HG03159 (cell line): Measurements from ENCODE around the gene GALNT5.
A peak's percentile ranks its signal among the peaks of the same experiment; 100 is the strongest.

Experiments
- ATAC-seq: cut with Tn5 transposase; IDR thresholded peaks from one replicate; pipeline ENCODE4 v1.9.1; 2021; ENCODE audit warnings: mild to moderate bottlenecking, moderate library complexity; ENCODE audit not compliant: unreplicated experiment

Gene GALNT5

DNA sequence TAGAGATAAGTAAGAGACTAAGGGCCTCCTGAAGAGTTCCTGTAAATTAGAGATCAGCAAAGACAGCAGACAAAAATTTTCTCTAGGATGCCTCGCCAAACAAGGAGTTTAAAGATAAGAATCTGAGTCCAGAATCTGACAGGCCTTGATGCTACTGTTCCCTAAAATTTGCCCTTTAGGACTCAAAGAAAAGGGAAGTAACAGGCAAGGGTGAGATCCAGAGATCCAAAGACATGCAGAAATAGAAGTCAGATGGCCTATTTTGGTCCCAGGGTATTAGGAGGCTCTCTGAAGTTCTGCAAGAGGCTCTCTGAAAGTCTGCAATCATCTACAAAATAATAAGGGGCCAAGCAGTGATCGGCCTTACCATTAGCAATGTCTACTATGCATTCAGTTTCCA is 33.0 kb downstream of the GALNT5 start:
- no peak for ATAC-seq

DNA sequence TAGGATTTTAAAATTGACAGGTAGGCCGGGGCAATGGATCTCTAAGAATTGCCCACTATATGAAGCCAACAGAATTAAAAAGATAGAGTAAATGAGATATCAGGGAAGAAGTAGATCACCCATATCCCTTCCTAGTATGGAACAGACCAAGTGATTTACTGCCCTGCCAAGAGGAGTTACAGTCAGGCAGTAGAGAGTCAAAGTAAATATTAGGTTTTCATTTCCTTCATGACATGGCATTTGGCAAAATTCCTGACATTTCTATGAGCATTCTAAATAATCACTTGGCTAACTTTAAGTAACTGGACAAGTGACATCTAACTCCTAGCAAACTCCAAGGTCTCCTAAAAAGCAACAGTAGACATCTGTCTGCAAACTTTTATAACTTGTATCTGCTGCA is 33.5 kb downstream of the GALNT5 start:
- no peak for ATAC-seq

- no peak for ATAC-seq
These were observed 35.3 kb downstream of the GALNT5 start for GRCh38 chr2:157292853-157293252.

GRCh38 chr2:157296490-157296889 is 39.0 kb downstream of the GALNT5 start:
- ATAC-seq = no peak

DNA sequence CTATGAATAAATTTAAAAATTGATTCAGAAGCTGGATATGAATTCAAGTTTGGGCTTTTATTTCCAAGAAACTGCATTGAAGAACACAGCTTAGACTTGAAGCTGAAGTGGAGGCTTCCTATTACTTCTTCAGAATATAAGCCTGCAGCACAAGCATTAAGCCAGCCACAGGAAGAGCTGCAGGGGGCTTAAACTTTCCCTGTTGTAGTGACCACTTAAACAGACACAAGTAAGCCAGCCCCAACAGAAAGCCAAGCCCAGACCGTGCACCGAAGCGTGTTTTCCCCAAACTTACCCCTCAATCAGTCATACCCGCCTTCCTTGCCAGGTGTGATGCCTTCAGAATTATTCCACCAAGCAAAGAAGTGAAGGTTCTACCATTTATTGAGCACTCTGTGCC is 39.5 kb downstream of the GALNT5 start:
- ATAC-seq = no peak

GRCh38 chr2:157301307-157301706 is 43.8 kb downstream of the GALNT5 start:
- no peak for ATAC-seq

- ATAC-seq = peak; percentile 74
These were observed 45.1 kb downstream of the GALNT5 start for GRCh38 chr2:157302492-157303099.

DNA sequence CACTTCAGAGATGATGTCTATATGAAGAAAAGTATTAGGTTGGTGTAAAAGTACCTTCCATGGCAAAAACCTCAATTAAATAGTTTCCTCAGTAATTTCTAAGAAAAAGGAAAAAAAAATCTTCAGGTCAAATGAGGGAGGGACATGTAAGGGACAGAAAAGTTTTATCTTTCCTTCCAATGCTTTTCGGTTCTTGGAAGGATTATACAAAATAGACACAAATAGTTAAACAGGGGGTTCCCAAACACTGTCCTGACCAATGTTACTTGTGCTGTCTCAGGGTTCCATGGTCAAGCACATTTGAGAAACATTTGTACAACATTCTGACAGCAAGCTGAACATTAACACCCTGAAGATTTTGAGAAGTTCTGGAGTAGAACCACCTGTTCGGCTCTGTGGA is 46.1 kb downstream of the GALNT5 start:
- ATAC-seq = no peak

DNA sequence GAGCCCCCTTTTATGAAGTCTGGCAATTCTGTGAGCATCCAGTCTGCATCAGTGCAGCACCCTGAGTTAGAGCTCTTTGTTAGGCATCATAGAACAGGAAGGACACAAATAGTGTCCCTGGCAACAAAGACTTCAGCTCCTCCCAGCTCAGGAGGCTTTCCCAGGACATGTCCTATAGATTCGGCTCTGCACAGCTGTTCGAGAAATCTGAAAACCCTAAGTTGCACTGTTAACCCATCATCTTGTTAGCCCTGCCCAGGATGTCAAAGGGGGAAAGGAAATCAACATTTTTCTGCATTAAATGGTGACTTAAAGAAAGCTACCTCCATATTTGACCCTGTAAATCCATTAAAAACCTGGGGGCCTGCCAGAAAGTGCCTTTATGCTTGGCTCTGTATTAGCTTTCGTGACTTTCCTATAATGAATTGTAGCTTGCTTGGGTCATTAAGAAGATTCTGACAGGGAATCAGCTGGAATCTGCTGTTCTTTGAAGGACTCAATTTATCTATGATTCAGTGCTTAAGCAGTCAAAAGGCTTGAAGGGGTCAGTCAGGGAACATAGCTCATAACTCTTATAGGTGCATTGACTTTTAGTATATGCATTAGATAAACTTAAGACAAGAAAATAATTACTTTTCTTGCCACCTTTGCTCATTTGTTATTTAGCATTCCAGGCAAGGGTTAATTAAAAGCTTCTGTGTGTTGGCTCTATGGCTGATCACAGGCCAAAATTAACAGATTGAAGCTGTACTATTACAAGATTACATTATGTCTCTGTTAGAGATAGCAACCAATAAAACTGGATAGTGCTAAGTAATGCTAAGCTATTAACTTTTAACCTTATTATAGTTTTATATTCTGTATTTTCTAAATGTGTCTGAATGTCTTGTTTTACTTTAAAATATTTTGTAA is 47.6 kb downstream of the GALNT5 start:
- ATAC-seq = no peak

GRCh38 chr2:157305723-157306110 is 48.2 kb downstream of the GALNT5 start:
- ATAC-seq = no peak

GRCh38 chr2:157307021-157307420 is 49.5 kb downstream of the GALNT5 start:
- ATAC-seq = peak; percentile 49

- ATAC-seq = no peak
These were observed 52.4 kb downstream of the GALNT5 start for GRCh38 chr2:157309878-157310277.

DNA sequence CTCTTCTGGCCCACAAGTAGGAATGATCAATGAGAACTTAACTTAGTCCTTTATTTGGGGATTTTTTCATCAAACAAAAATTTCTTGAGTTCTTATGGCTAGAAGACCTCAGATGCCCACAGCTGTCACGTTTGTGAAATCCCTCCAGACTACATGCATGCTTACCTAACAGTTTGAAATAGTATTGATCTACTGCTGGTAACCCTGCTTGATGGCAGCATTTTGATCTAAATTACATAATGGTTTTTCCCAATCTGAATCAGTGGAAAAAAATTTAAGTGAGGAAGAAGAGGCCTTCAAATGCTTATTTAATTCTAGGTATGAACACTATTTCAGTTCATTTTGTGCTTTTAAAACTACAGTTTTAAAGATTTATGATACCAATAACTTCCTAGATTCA is 54.2 kb downstream of the GALNT5 start:
- no peak for ATAC-seq

GRCh38 chr2:157312866-157313486 is 55.5 kb downstream of the GALNT5 start:
- ATAC-seq = peak; percentile 46

GRCh38 chr2:157315901-157316300 is 58.4 kb downstream of the GALNT5 start:
- no peak for ATAC-seq

GRCh38 chr2:157318884-157319283 is 61.4 kb downstream of the GALNT5 start:
- ATAC-seq = no peak

- no peak for ATAC-seq
These were observed 62.3 kb downstream of the GALNT5 start for GRCh38 chr2:157319795-157320194.

GRCh38 chr2:157320409-157320808 is 62.9 kb downstream of the GALNT5 start:
- no peak for ATAC-seq

DNA sequence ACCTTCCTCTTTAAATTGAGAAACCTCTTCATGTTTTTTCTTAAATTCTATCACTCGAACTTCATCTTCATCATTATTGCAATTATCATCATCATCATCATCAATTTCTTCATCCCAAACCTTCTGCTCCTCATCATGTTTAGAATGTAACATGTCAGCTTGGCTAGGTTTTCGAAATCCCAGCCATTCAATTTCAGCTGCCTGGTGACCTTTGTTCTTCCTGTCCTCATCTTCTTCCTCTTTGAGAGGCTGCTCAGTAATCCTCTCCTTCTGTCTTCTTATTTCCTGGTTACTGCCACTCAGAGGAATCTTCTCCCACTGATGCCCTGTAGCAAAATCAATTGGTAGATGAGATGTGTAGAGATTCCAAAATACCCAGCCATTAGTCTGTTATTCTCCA is 64.0 kb downstream of the GALNT5 start:
- no peak for ATAC-seq

GRCh38 chr2:157322432-157322831 is 64.9 kb downstream of the GALNT5 start:
- no peak for ATAC-seq

- no peak for ATAC-seq
These were observed 66.9 kb downstream of the GALNT5 start for GRCh38 chr2:157324331-157324843.

GRCh38 chr2:157325786-157326185 is 68.3 kb downstream of the GALNT5 start, which contains the start of gene ERMN:
TSS of gene ERMN (minus strand) at chr2:157325824. CDS start at chr2:157325642, 182 bp downstream.
- no peak for ATAC-seq
